ENCODE data around the gene ETFA.
A peak's percentile ranks its signal among the peaks of the same experiment; 100 is the strongest.

ETFA gene

GRCh38 chr15:76336254-76337058 is 25.2 kb upstream of the ETFA start, which contains the start of gene ISL2:
Gene ISL2 (plus strand): TSS chr15:76336773. CDS start chr15:76336884, 111 bp downstream.
- Histone ChIP-seq H3K27ac (ENCODE audit: insufficient read depth in 1 of 2, low read depth in 1 of 2, low read length in 2 of 2, poor library complexity in 1 of 2, severe bottlenecking in 2 of 2) (peak within 1 kb of the TSS in 1 of 2 experiments; percentile 54), H3K27me3 (replicated peaks in 2 of 5; ENCODE audit: control insufficient read depth in 4 of 5, insufficient read depth in 5 of 5, low read length in 4 of 5) (peaks cover 10 to 89% (median 64%) of the 10 kb centered on the region in 5 experiments), H3K4me3 (ENCODE audit: control insufficient read depth in 1 of 7, extremely low read depth in 1 of 7, insufficient read depth in 4 of 7, low read depth in 2 of 7, low read length in 6 of 7) (peak within 1 kb of the TSS in 5 of 7 experiments; percentile 7 to 47 (median 34)), H3K4me1 (ENCODE audit: control extremely low read depth in 1 of 4, control insufficient read depth in 4 of 4, insufficient read depth in 4 of 4, low read length in 3 of 4) (peaks cover 0 to 60% (median 57%) of the 10 kb centered on the region in 4 experiments), H3K9me3 (ENCODE audit: control extremely low read depth in 1 of 5, control insufficient read depth in 4 of 5, insufficient read depth in 2 of 5, low read depth in 1 of 5, low read length in 4 of 5) (no peaks in the 10 kb centered on the region), H3K36me3 (ENCODE audit: control insufficient read depth in 4 of 4, insufficient read depth in 4 of 4, low read length in 3 of 4) (no peaks in the 10 kb centered on the region)
- DNase-seq: peak in 2 of 3 donors; percentile 56 to 61
- POLR2A ChIA-PET: no interaction called here
- 3% methylated on average over 31 of the region's 40 CpGs for WGBS (ENCODE audit: insufficient coverage)
- CTCF ChIA-PET: interaction anchor here (0.6 to 9.0 kb wide), 4 partner anchors 9 to 101 kb away, joined by 3 to 55 read pairs (median 16); no protein-coding TSS in a partner anchor

- Histone ChIP-seq H3K9me3 (ENCODE audit: control extremely low read depth in 1 of 5, control insufficient read depth in 4 of 5, insufficient read depth in 2 of 5, low read depth in 1 of 5, low read length in 4 of 5) (no peaks in the 10 kb centered on the region), H3K27me3 (replicated peaks in 2 of 5; ENCODE audit: control insufficient read depth in 4 of 5, insufficient read depth in 5 of 5, low read length in 4 of 5) (peaks cover 10 to 80% (median 62%) of the 10 kb centered on the region in 5 experiments), H3K36me3 (ENCODE audit: control insufficient read depth in 4 of 4, insufficient read depth in 4 of 4, low read length in 3 of 4) (no peaks in the 10 kb centered on the region), H3K4me1 (ENCODE audit: control extremely low read depth in 1 of 4, control insufficient read depth in 4 of 4, insufficient read depth in 4 of 4, low read length in 3 of 4) (peaks cover 0 to 51% (median 48%) of the 10 kb centered on the region in 4 experiments), H3K27ac (ENCODE audit: insufficient read depth in 1 of 2, low read depth in 1 of 2, low read length in 2 of 2, poor library complexity in 1 of 2, severe bottlenecking in 2 of 2) (no peak overlapping the region), H3K4me3 (ENCODE audit: control insufficient read depth in 1 of 7, extremely low read depth in 1 of 7, insufficient read depth in 4 of 7, low read depth in 2 of 7, low read length in 6 of 7) (peak overlapping the region in 4 of 7 experiments; percentile 20 to 47 (median 36))
- ChIA-PET CTCF (interaction anchor here (0.6 to 9.0 kb wide), 4 partner anchors 10 to 100 kb away, joined by 3 to 55 read pairs (median 16); no protein-coding TSS in a partner anchor), POLR2A (no interaction called here)
- 6% methylated on average over 20 of the region's 39 CpGs for WGBS (ENCODE audit: insufficient coverage)
- peak in 2 of 3 donors; percentile 69 to 71 for DNase-seq
These were observed 24.3 kb upstream of the ETFA start for GRCh38 chr15:76335307-76336253.

GRCh38 chr15:76334438-76335306 is 23.4 kb upstream of the ETFA start:
- Histone ChIP-seq H3K27me3 (replicated peaks in 2 of 5; ENCODE audit: control insufficient read depth in 4 of 5, insufficient read depth in 5 of 5, low read length in 4 of 5) (peaks cover 10 to 78% (median 58%) of the 10 kb centered on the region in 5 experiments), H3K4me1 (ENCODE audit: control extremely low read depth in 1 of 4, control insufficient read depth in 4 of 4, insufficient read depth in 4 of 4, low read length in 3 of 4) (peaks cover 0 to 42% (median 39%) of the 10 kb centered on the region in 4 experiments), H3K27ac (ENCODE audit: insufficient read depth in 1 of 2, low read depth in 1 of 2, low read length in 2 of 2, poor library complexity in 1 of 2, severe bottlenecking in 2 of 2) (no peak overlapping the region), H3K36me3 (ENCODE audit: control insufficient read depth in 4 of 4, insufficient read depth in 4 of 4, low read length in 3 of 4) (no peaks in the 10 kb centered on the region), H3K4me3 (ENCODE audit: control insufficient read depth in 1 of 7, extremely low read depth in 1 of 7, insufficient read depth in 4 of 7, low read depth in 2 of 7, low read length in 6 of 7) (peak overlapping the region in 2 of 7 experiments; percentile 17 to 47), H3K9me3 (ENCODE audit: control extremely low read depth in 1 of 5, control insufficient read depth in 4 of 5, insufficient read depth in 2 of 5, low read depth in 1 of 5, low read length in 4 of 5) (no peaks in the 10 kb centered on the region)
- DNase-seq: no peak
- 26% methylated on average over 39 of the region's 44 CpGs for WGBS (ENCODE audit: insufficient coverage)
- ChIA-PET CTCF (interaction anchor here (1.0 to 9.0 kb wide), 7 partner anchors 11 to 147 kb away, joined by 3 to 55 read pairs (median 4); no protein-coding TSS in a partner anchor), POLR2A (no interaction called here)

DNA sequence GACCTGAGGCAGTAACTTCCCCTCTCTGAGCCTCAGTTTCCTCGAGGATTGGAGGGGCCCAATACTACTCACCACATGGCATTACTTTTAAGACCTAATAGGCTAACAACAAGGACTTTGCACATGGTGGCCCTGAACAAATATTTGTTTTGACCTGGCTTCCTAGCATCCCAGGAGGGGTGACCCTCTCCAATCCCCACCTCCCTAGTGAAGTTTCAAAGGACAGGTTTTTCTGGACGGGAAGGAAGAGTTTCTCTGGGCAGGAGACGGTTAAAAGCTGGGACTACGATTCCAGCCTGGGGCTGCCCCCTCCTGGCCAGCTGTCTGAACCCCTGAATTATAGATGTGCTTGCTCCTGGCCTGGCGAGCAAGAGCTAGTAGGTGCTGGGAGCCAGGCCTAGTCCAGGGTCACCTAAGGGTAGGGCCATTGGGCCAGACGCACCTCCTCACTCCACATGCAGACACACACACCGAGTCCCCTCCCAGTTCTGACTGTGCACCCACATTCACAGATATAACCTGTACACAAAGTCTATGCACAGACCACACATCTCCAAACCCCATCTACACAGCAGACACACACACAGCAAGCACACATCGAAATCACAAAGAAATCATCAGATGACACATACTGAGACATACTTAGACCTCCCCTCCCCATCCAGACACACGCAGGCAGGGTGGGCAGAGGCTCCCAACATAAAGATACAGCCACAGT is 22.6 kb upstream of the ETFA start:
- H3K36me3 ChIP-seq (ENCODE audit: control insufficient read depth in 4 of 4, insufficient read depth in 4 of 4, low read length in 3 of 4): no peaks in the 10 kb centered on the region
- H3K9me3 ChIP-seq (ENCODE audit: control extremely low read depth in 1 of 5, control insufficient read depth in 4 of 5, insufficient read depth in 2 of 5, low read depth in 1 of 5, low read length in 4 of 5): no peaks in the 10 kb centered on the region
- no peak overlapping the region for H3K27ac ChIP-seq (ENCODE audit: insufficient read depth in 1 of 2, low read depth in 1 of 2, low read length in 2 of 2, poor library complexity in 1 of 2, severe bottlenecking in 2 of 2)
- H3K27me3 ChIP-seq (replicated peaks in 2 of 5; ENCODE audit: control insufficient read depth in 4 of 5, insufficient read depth in 5 of 5, low read length in 4 of 5): peaks cover 9 to 74% (median 52%) of the 10 kb centered on the region in 5 experiments
- WGBS (ENCODE audit: insufficient coverage): 48% methylated on average over 8 of the region's 9 CpGs
- ChIA-PET CTCF (interaction anchor here (1.0 to 9.0 kb wide), 8 partner anchors 11 to 534 kb away, joined by 3 to 55 read pairs (median 4); no protein-coding TSS in a partner anchor), POLR2A (no interaction called here)
- peaks cover 0 to 38% (median 35%) of the 10 kb centered on the region in 4 experiments for H3K4me1 ChIP-seq (ENCODE audit: control extremely low read depth in 1 of 4, control insufficient read depth in 4 of 4, insufficient read depth in 4 of 4, low read length in 3 of 4)
- no peak overlapping the region for H3K4me3 ChIP-seq (ENCODE audit: control insufficient read depth in 1 of 7, extremely low read depth in 1 of 7, insufficient read depth in 4 of 7, low read depth in 2 of 7, low read length in 6 of 7)
- DNase-seq: peak in 2 of 3 donors; percentile 28 to 38

- no peak for DNase-seq
- peaks cover 7 to 69% (median 47%) of the 10 kb centered on the region in 5 experiments for H3K27me3 ChIP-seq (replicated peaks in 2 of 5; ENCODE audit: control insufficient read depth in 4 of 5, insufficient read depth in 5 of 5, low read length in 4 of 5)
- H3K27ac ChIP-seq (ENCODE audit: insufficient read depth in 1 of 2, low read depth in 1 of 2, low read length in 2 of 2, poor library complexity in 1 of 2, severe bottlenecking in 2 of 2): no peak overlapping the region
- H3K36me3 ChIP-seq (ENCODE audit: control insufficient read depth in 4 of 4, insufficient read depth in 4 of 4, low read length in 3 of 4): no peaks in the 10 kb centered on the region
- WGBS (ENCODE audit: insufficient coverage): 100% methylated on average over 1 of the region's 1 CpG
- peaks cover 0 to 34% (median 32%) of the 10 kb centered on the region in 4 experiments for H3K4me1 ChIP-seq (ENCODE audit: control extremely low read depth in 1 of 4, control insufficient read depth in 4 of 4, insufficient read depth in 4 of 4, low read length in 3 of 4)
- ChIA-PET CTCF (interaction anchor here (1.0 to 9.0 kb wide), 8 partner anchors 10 to 534 kb away, joined by 3 to 55 read pairs (median 4); no protein-coding TSS in a partner anchor), POLR2A (no interaction called here)
- no peak overlapping the region for H3K4me3 ChIP-seq (ENCODE audit: control insufficient read depth in 1 of 7, extremely low read depth in 1 of 7, insufficient read depth in 4 of 7, low read depth in 2 of 7, low read length in 6 of 7)
- H3K9me3 ChIP-seq (ENCODE audit: control extremely low read depth in 1 of 5, control insufficient read depth in 4 of 5, insufficient read depth in 2 of 5, low read depth in 1 of 5, low read length in 4 of 5): no peaks in the 10 kb centered on the region
These were observed 22.0 kb upstream of the ETFA start for GRCh38 chr15:76333309-76333708.

Measured in common myeloid progenitor, CD34-positive (primary cell).